ENCODE results near the gene PHLDA3. TPM values are rescaled to one million over a fixed set of nuclear protein-coding genes. Genes with fewer than 3 reads are reported as not detected.

Gene PHLDA3
- total RNA-seq, 2 experiments from 2014 or later, result 2.2 to 3.5 TPM

GRCh38 chr1:201461645-201462441 is 7.1 kb downstream of the PHLDA3 start:
- H3K36me3 Mint-ChIP-seq (ENCODE audit: low read depth), result no peaks in the 10 kb centered on the region
- no peak overlapping the region for H3K4me3 Mint-ChIP-seq
- ChIA-PET CTCF (interaction anchor here (0.8 to 0.9 kb wide), 2 partner anchors 13 to 18 kb away, joined by 3 read pairs; no protein-coding TSS in a partner anchor), POLR2A (no interaction called here)
- H3K27me3 Mint-ChIP-seq, result peaks cover 5% of the 10 kb centered on the region
- intact Hi-C loops (cut with DNase I, micrococcal nuclease), result no loop called here
- H3K4me1 Mint-ChIP-seq, result no peaks in the 10 kb centered on the region
- DNase-seq, result no peak
- ATAC-seq, result no peak
- H3K27ac Mint-ChIP-seq, result no peak overlapping the region
- no peaks in the 10 kb centered on the region for H3K9me3 Mint-ChIP-seq (ENCODE audit: low read depth)

GRCh38 chr1:201460814-201461644 is 8.0 kb downstream of the PHLDA3 start:
- CTCF ChIA-PET, result interaction anchor here (0.9 to 1.3 kb wide), 2 partner anchors 13 kb away, joined by 3 to 6 read pairs; no protein-coding TSS in a partner anchor
- H3K9me3 Mint-ChIP-seq (ENCODE audit: low read depth), result no peaks in the 10 kb centered on the region
- no peak for ATAC-seq
- peaks cover 5% of the 10 kb centered on the region for H3K27me3 Mint-ChIP-seq
- H3K4me1 Mint-ChIP-seq, result no peaks in the 10 kb centered on the region
- intact Hi-C loops (cut with DNase I, micrococcal nuclease), result no loop called here
- no peak for DNase-seq
- no peak overlapping the region for H3K4me3 Mint-ChIP-seq
- H3K36me3 Mint-ChIP-seq (ENCODE audit: low read depth), result no peaks in the 10 kb centered on the region
- POLR2A ChIA-PET, result no interaction called here
- H3K27ac Mint-ChIP-seq, result no peak overlapping the region

- no peak for ATAC-seq
- CTCF ChIA-PET, result interaction anchor here (0.5 to 2.2 kb wide), 5 partner anchors 12 to 550 kb away, joined by 3 to 7 read pairs (median 3); no protein-coding TSS in a partner anchor
- POLR2A ChIA-PET, result no interaction called here
Measured at GRCh38 chr1:201459775-201460174, 9.2 kb downstream of the PHLDA3 start.

GRCh38 chr1:201459052-201459451 is 9.9 kb downstream of the PHLDA3 start:
- H3K4me3 Mint-ChIP-seq, result no peak overlapping the region
- H3K27me3 Mint-ChIP-seq, result peaks cover 6% of the 10 kb centered on the region
- no peak overlapping the region for H3K27ac Mint-ChIP-seq
- H3K36me3 Mint-ChIP-seq (ENCODE audit: low read depth), result no peaks in the 10 kb centered on the region
- peaks cover 8% of the 10 kb centered on the region for H3K4me1 Mint-ChIP-seq
- ChIA-PET POLR2A (no interaction called here), CTCF (interaction anchor here (2.2 kb wide), 1 partner anchor 23 kb away, joined by 7 read pairs; no protein-coding TSS in a partner anchor)
- no peaks in the 10 kb centered on the region for H3K9me3 Mint-ChIP-seq (ENCODE audit: low read depth)
- DNase-seq (no peak), ATAC-seq (no peak)
- intact Hi-C loops (cut with DNase I, micrococcal nuclease), result no loop called here

More at GRCh38 chr1:201459775-201460174, 9.2 kb downstream of the PHLDA3 start:
- Mint-ChIP-seq H3K27me3 (peaks cover 6% of the 10 kb centered on the region), H3K4me3 (no peak overlapping the region), H3K27ac (no peak overlapping the region), H3K4me1 (peaks cover under 1% of the 10 kb centered on the region), H3K36me3 (ENCODE audit: low read depth) (no peaks in the 10 kb centered on the region), H3K9me3 (ENCODE audit: low read depth) (no peaks in the 10 kb centered on the region)
- no peak for DNase-seq
- intact Hi-C loops (cut with DNase I, micrococcal nuclease), result no loop called here

- POLR2A ChIA-PET, result no interaction called here
Measured at GRCh38 chr1:201457508-201457960, 11.5 kb downstream of the PHLDA3 start.

GRCh38 chr1:201456499-201457309 is 12.3 kb downstream of the PHLDA3 start:
- ATAC-seq (no peak), DNase-seq (no peak)
- intact Hi-C loops (cut with DNase I, micrococcal nuclease), result no loop called here
- POLR2A ChIA-PET, result no interaction called here
- Mint-ChIP-seq H3K36me3 (ENCODE audit: low read depth) (no peaks in the 10 kb centered on the region), H3K4me3 (no peak overlapping the region), H3K27ac (no peak overlapping the region), H3K4me1 (peaks cover 17% of the 10 kb centered on the region), H3K27me3 (peaks cover 14% of the 10 kb centered on the region), H3K9me3 (ENCODE audit: low read depth) (no peaks in the 10 kb centered on the region)
- CTCF ChIA-PET, result interaction anchor here (0.5 to 2.1 kb wide), 6 partner anchors 9 to 62 kb away, joined by 3 to 8 read pairs (median 3); no protein-coding TSS in a partner anchor

More at GRCh38 chr1:201457508-201457960, 11.5 kb downstream of the PHLDA3 start:
- Mint-ChIP-seq H3K27ac (no peak overlapping the region), H3K36me3 (ENCODE audit: low read depth) (no peaks in the 10 kb centered on the region), H3K27me3 (peaks cover 8% of the 10 kb centered on the region), H3K4me1 (peaks cover 17% of the 10 kb centered on the region), H3K4me3 (no peak overlapping the region), H3K9me3 (ENCODE audit: low read depth) (no peaks in the 10 kb centered on the region)
- intact Hi-C loops (cut with DNase I, micrococcal nuclease), result no loop called here
- DNase-seq (no peak), ATAC-seq (no peak)
- CTCF ChIA-PET, result interaction anchor here (1.5 to 2.1 kb wide), 3 partner anchors 10 to 29 kb away, joined by 3 to 8 read pairs (median 5); no protein-coding TSS in a partner anchor

GRCh38 chr1:201455098-201455497 is 13.9 kb downstream of the PHLDA3 start:
- Mint-ChIP-seq H3K4me1 (peaks cover 20% of the 10 kb centered on the region), H3K27me3 (peaks cover 15% of the 10 kb centered on the region), H3K9me3 (ENCODE audit: low read depth) (no peaks in the 10 kb centered on the region), H3K36me3 (ENCODE audit: low read depth) (no peaks in the 10 kb centered on the region), H3K27ac (no peak overlapping the region), H3K4me3 (no peak overlapping the region)
- CTCF ChIA-PET, result interaction anchor here (1.0 to 2.1 kb wide), 3 partner anchors 20 to 59 kb away, joined by 3 to 6 read pairs (median 5); no protein-coding TSS in a partner anchor
- intact Hi-C loops (cut with DNase I, micrococcal nuclease), result no loop called here
- ATAC-seq, result no peak
- POLR2A ChIA-PET, result no interaction called here
- DNase-seq, result no peak

- Mint-ChIP-seq H3K4me1 (peaks cover 20% of the 10 kb centered on the region), H3K4me3 (no peak overlapping the region), H3K27ac (no peak overlapping the region), H3K27me3 (peaks cover 15% of the 10 kb centered on the region), H3K9me3 (ENCODE audit: low read depth) (no peaks in the 10 kb centered on the region), H3K36me3 (ENCODE audit: low read depth) (no peaks in the 10 kb centered on the region)
- DNase-seq (no peak), ATAC-seq (no peak)
- ChIA-PET POLR2A (no interaction called here), CTCF (interaction anchor here (1.0 to 2.1 kb wide), 2 partner anchors 19 to 58 kb away, joined by 3 to 6 read pairs; no protein-coding TSS in a partner anchor)
- intact Hi-C loops (cut with DNase I, micrococcal nuclease), result loop anchor here in 1 of 2 experiments (1.0 kb wide), 2 partner anchors 26 to 53 kb away; partner anchors contain the start of gene CSRP1
Measured at GRCh38 chr1:201454608-201455007, 14.4 kb downstream of the PHLDA3 start.

- H3K9me3 Mint-ChIP-seq (ENCODE audit: low read depth), result no peaks in the 10 kb centered on the region
- POLR2A ChIA-PET, result no interaction called here
- DNase-seq (no peak), ATAC-seq (no peak)
- H3K36me3 Mint-ChIP-seq (ENCODE audit: low read depth), result no peaks in the 10 kb centered on the region
- H3K27ac Mint-ChIP-seq, result no peak overlapping the region
- intact Hi-C loops (cut with DNase I, micrococcal nuclease), result no loop called here
- CTCF ChIA-PET, result interaction anchor here (1.7 to 2.1 kb wide), 3 partner anchors 18 to 53 kb away, joined by 3 to 12 read pairs (median 6); no protein-coding TSS in a partner anchor
- no peak overlapping the region for H3K4me3 Mint-ChIP-seq
- peaks cover 15% of the 10 kb centered on the region for H3K27me3 Mint-ChIP-seq
- H3K4me1 Mint-ChIP-seq, result peaks cover 23% of the 10 kb centered on the region
Measured at GRCh38 chr1:201452866-201453265, 16.1 kb downstream of the PHLDA3 start.

GRCh38 chr1:201450721-201451291 is 18.2 kb downstream of the PHLDA3 start:
- peak; percentile 31 for DNase-seq
- Mint-ChIP-seq H3K36me3 (ENCODE audit: low read depth) (no peaks in the 10 kb centered on the region), H3K4me1 (peaks cover 23% of the 10 kb centered on the region), H3K27me3 (peaks cover 13% of the 10 kb centered on the region), H3K4me3 (no peak overlapping the region), H3K9me3 (ENCODE audit: low read depth) (no peaks in the 10 kb centered on the region), H3K27ac (no peak overlapping the region)
- intact Hi-C loops (cut with DNase I, micrococcal nuclease), result no loop called here
- ATAC-seq, result no peak
- ChIA-PET CTCF (interaction anchor here (0.9 to 5.5 kb wide), 3 partner anchors 15 to 64 kb away, joined by 3 to 75 read pairs (median 12); no protein-coding TSS in a partner anchor), POLR2A (no interaction called here)

All from activated CD4-positive, alpha-beta T cell treated with anti-CD3 and anti-CD28 coated beads for 36 hours (primary cell).